C4-2B (cell line): ENCODE measurements around the gene DUSP9.
A peak's percentile ranks its signal among the peaks of the same experiment; 100 is the strongest.

Experiments used
- H3K27ac ChIP-seq: fragments of 450-650 bp; 2 replicates; pipeline ENCODE4 v1.5.1; 2017
- ZFX ChIP-seq: fragments of 450-650 bp; IDR thresholded peaks from 2 replicates; pipeline ENCODE4 v1.6.1; 2017
- TF ChIP-seq, protein P1 (sequence below): fragments of 450-650 bp; conservative IDR thresholded peaks from 2 replicates; pipeline ENCODE4 v1.5.1; 2017; ENCODE audit warnings: mild to moderate bottlenecking

DUSP9 gene

DNA sequence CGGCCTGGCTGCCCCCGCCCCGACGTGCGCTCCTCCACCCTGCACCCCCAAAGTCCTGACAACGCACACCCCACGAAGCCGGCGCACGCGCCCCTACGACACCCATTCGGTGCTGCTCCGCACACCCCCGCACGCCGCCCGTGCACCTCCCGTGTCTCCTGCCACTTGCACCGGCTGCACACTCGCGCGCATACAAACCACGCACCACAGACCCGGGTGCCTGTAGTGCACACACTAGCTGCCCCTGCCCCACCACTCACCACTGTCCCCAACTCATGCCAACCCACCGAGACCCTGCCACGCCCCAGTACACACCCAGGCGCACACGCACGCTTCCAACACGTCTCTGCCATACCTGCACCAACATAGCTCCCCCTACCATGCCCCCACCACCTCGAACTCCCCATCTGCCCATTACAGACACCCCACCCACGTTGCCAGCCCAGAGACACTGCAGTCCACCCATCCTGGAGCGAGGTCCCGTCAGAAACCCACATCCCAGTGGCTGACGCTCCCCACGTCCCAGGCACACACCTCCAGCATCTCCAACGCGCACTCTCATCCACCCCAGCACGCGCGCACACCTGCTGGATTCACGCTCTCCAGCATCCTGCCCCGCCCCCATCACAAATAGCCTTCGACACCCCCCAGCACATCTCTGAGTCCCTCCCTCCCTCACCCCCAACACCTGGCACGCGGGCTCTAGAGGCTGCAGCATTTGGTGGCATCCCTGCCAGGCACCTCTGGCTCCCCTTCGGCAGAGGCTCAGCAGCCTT lies 4.2 kb upstream of the DUSP9 start:
- TF ChIP-seq, protein P1, sequence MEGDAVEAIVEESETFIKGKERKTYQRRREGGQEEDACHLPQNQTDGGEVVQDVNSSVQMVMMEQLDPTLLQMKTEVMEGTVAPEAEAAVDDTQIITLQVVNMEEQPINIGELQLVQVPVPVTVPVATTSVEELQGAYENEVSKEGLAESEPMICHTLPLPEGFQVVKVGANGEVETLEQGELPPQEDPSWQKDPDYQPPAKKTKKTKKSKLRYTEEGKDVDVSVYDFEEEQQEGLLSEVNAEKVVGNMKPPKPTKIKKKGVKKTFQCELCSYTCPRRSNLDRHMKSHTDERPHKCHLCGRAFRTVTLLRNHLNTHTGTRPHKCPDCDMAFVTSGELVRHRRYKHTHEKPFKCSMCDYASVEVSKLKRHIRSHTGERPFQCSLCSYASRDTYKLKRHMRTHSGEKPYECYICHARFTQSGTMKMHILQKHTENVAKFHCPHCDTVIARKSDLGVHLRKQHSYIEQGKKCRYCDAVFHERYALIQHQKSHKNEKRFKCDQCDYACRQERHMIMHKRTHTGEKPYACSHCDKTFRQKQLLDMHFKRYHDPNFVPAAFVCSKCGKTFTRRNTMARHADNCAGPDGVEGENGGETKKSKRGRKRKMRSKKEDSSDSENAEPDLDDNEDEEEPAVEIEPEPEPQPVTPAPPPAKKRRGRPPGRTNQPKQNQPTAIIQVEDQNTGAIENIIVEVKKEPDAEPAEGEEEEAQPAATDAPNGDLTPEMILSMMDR = no peak
- no peak for TF ChIP-seq ZFX
- peak overlapping the region; percentile 56 for H3K27ac ChIP-seq

DNA sequence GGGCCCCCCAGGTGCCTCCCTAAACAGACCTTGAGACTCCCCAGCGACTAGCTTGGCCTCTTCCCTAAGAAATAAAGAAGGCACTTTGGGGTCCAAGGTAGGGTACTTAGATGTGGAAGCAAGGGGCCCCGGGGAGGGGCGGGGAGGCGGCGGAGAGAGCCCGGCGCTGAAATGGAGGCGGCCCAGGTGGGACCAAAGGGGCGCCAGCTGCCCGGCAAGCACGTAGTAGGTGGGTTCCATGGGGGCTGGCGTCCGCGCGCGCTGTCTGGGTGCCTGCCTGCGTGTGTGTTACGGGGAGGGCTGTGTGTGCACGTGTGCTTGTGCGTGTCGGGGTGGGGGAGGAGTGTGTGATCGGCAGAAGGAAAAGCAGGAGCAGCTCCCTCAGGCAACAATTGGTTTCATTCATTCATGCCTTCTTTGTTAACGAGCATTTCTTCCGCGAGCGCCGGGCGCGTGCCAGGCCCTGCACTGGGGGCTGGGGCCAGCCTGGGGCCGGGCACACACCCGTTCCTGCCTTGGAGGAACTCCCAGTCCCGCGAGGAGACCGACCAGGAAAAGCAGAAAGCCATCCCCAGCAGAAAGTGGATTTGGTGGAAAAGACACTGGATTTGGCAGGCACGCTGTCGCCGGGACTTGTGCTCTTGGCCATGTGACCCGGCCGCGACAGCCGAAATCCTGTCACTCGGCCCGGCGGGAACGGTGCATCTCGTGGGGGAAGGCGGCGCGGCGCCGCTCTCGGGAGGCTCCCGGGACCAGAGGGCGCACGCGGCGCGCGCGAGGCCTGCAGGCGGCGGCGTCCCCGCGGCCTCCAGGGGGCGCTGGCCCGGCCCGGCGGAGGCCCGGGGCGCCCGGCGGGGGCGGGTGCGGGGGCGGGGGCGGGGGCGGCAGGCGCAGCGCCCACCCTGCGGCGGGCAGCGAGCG lies 3.3 kb upstream of the DUSP9 start:
- TF ChIP-seq, protein P1 = peak; percentile 48
- TF ChIP-seq ZFX = no peak
- peak overlapping the region; percentile 56 for H3K27ac ChIP-seq

DNA sequence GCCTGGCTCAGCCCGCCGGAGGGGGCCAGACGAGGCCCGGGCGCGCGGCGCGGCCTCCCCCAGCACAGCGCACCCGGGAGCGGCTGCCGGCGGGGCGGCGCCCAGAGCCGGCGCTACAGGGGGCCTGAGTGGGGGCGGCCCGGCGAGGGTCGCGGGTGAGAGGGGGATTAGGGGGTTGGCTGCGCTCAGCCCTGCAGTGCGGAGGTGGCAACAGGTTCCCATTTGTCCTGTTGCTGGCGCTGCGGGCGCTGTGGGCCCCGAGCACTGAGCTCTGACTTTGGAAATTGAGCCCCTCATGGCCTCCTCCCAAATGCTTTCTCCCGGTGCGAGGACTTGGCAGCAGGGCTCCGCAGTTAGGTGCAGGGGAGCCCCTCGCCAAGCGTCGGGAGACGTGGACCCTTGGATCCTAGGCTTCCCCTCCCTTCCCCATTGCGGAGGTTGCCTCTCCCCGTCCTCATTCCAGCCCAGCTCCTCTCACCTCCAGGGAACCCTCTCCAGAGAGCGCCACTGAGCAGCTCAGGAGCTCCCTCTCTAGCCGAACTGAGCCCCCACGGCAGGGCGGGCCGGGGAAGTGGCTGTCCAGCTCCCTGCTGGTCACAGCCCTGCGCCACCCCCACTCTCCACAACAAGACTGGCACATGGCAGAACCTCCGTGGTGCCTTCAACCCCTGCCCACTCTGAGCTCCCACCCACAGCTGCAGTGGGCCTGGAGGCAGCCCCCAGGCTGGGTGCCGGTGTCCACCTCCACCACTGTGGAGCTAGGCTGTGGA lies 2.5 kb upstream of the DUSP9 start:
- H3K27ac ChIP-seq = no peak overlapping the region
- TF ChIP-seq, protein P1 = peak; percentile 5; the same call in 1 of the 2 replicates
- no peak for TF ChIP-seq ZFX

DNA sequence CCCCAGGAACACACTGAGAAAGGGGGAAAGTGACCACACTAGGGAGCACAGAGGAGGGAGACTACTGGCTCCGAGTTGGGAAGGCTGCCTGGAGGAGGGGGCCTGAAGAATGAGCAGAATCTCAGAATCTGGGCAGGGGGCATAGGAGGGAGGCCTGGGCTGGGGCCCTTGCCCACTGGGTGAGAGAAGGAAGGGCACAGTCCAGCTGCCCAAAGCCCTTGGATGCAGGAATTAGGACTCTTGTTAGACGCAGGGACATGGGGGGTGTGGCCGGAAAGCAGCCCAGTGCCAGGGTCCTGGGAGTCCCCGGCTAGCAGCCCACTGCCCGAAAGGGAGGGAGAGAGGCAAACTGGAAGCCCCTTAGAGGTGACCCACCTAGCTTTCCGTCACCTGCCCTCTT lies 1.9 kb upstream of the DUSP9 start:
- H3K27ac ChIP-seq = no peak overlapping the region
- TF ChIP-seq ZFX = no peak
- TF ChIP-seq, protein P1 = no peak

DNA sequence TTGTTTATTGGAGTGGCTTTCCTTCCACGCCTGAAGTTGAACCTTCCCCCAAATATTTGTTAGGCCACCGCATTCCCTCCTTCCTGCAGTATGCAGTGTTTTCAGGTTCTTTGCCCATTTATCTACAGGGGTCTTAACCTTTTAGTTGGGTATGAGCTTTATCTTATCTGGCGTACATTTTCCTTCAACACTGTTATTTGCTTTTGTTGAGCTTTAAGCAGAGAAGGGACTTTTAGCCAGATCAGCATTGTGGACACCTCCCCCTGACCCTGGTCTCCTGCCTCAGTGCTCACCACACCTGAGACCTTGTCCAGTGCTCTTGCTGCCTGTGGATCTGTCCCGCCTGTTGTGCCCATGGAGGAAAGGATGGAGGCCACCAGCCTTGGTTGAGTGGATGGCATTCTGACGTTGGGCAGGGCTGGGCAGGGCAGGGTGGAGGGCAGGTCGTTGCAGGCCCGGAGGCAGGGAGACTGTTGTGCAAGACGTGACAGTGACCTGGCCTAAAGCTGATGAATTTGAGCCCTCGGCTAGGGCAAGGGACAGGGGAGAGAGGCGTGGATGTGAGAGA lies 998 bp upstream of the DUSP9 start:
- TF ChIP-seq, protein P1 = no peak
- TF ChIP-seq ZFX = no peak
- no peak overlapping the region for H3K27ac ChIP-seq

DNA sequence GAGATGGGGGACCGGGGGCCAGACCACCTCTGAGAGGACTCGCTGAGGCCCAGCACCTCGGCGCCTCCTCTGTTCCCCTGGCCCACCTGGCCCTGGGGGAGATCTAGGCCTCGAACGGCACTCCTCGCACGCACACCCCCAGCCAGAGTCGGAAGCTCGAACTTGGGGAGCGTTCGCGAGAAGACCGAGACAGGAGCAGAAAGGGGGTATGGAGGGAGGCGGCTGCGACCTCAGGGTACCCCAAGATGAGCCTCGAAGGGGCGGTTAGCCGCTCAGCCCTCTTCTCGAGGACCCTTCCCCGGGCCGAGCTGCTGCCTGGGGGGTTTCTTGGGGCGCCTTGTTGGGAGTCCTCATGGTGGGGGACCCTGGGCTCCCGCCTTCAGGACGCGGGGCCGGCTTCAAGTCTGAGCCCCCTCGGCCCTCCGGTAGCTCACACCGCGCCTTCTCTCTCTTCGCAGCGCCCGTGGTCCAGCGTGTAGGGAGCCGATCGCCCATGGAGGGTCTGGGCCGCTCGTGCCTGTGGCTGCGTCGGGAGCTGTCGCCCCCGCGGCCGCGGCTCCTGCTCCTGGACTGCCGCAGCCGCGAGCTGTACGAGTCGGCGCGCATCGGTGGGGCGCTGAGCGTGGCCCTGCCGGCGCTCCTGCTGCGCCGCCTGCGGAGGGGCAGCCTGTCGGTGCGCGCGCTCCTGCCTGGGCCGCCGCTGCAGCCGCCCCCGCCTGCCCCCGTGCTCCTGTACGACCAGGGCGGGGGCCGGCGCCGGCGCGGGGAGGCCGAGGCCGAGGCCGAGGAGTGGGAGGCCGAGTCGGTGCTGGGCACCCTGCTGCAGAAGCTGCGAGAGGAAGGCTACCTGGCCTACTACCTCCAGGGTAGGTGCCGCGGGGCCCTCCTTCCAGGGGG lies 706 bp downstream of the DUSP9 start:
- peak overlapping the region; percentile 81 for H3K27ac ChIP-seq
- TF ChIP-seq, protein P1 = no peak
- TF ChIP-seq ZFX = 0 out of 2 replicates have a peak, but pooled peaks have one; percentile 41
